OCI-LY7 (cell line): ENCODE results near the gene FAM241A. TPM values are rescaled to one million over a fixed set of nuclear protein-coding genes. Genes with fewer than 3 reads are reported as not detected.

Experiments used
- BruUV-seq: library from RNA; stranded (reverse); fragments of 400-500 nt; replicated peaks from 2 replicates; lab custom pipeline; 2021; lab: Mats Ljungman, UMichigan
- CTCF ChIA-PET: fragments of 300-600 bp; sonication (Branson Sonifier 250); formaldehyde crosslinking; loops from one replicate; lab custom pipeline; 2022; ENCODE audit warnings: antibody characterized with exemption; ENCODE audit not compliant: unreplicated experiment; lab: Charles Lee
- POLR2A ChIA-PET: fragments of 300-600 bp; sonication (Branson Sonifier 250); formaldehyde crosslinking; loops from one replicate; lab custom pipeline; 2022; ENCODE audit warnings: antibody characterized with exemption; lab: Charles Lee
- DNase-seq: peaks from one replicate; pipeline ENCODE4 v3.0.0-alpha.2; 2015; ENCODE audit warnings: low spot score
- H2AFZ ChIP-seq: fragments of 200-600 bp; sonication (generic), shearing (Covaris generic); 2 replicates; pipeline ENCODE4 v1.6.1; 2014; ENCODE audit warnings: mild to moderate bottlenecking, antibody characterized with exemption, low read length, moderate library complexity
- H3K27ac ChIP-seq: fragments of 200-600 bp; sonication (generic); 2 replicates; pipeline ENCODE4 v1.5.1; 2014; ENCODE audit warnings: mixed run types, low read depth, mild to moderate bottlenecking, moderate library complexity, low read length, inconsistent platforms; ENCODE audit not compliant: poor library complexity, severe bottlenecking
- H3K36me3 ChIP-seq: fragments of 200-600 bp; sonication (generic); 2 replicates; pipeline ENCODE4 v1.6.1; 2014; ENCODE audit warnings: mild to moderate bottlenecking, antibody characterized with exemption, low read length, moderate library complexity, mixed read lengths; ENCODE audit not compliant: insufficient read depth
- H3K4me1 ChIP-seq: fragments of 200-600 bp; sonication (generic); 2 replicates; pipeline ENCODE4 v1.5.1; 2014; ENCODE audit warnings: mild to moderate bottlenecking, low read length; ENCODE audit not compliant: insufficient read depth, poor library complexity, severe bottlenecking
- H3K4me2 ChIP-seq: fragments of 200-600 bp; sonication (generic); 2 replicates; pipeline ENCODE4 v1.6.1; 2014; ENCODE audit warnings: mild to moderate bottlenecking, low read length
- H3K4me3 ChIP-seq: fragments of 200-600 bp; sonication (generic); 2 replicates; pipeline ENCODE4 v1.5.1; 2014; ENCODE audit warnings: mild to moderate bottlenecking, low read depth, low read length; ENCODE audit not compliant: poor library complexity, severe bottlenecking
- H3K79me2 ChIP-seq: fragments of 200-600 bp; sonication (generic); 2 replicates; pipeline ENCODE4 v1.6.1; 2016; ENCODE audit warnings: low read depth, mild to moderate bottlenecking, low read length, moderate library complexity, mixed read lengths; ENCODE audit not compliant: insufficient read depth
- H3K9me2 ChIP-seq: fragments of 200-600 bp; sonication (generic); 2 replicates; pipeline ENCODE4 v1.6.1; 2016; ENCODE audit warnings: mild to moderate bottlenecking, low read length, mixed read lengths; ENCODE audit not compliant: insufficient read depth
- H3K9me3 ChIP-seq: fragments of 200-600 bp; sonication (generic); 2 replicates; pipeline ENCODE4 v1.6.1; 2014; ENCODE audit warnings: mild to moderate bottlenecking, mixed run types, low read length, mixed read lengths
- H4K20me1 ChIP-seq: fragments of 200-600 bp; sonication (generic); 2 replicates; pipeline ENCODE4 v1.6.1; 2014; ENCODE audit warnings: mild to moderate bottlenecking, antibody characterized with exemption, low read length, moderate library complexity, mixed read lengths; ENCODE audit not compliant: insufficient read depth
- CTCF ChIP-seq: fragments of 200-600 bp; sonication (generic); conservative IDR thresholded peaks from 2 replicates; pipeline ENCODE4 v1.5.1; 2014; ENCODE audit warnings: mild to moderate bottlenecking, antibody characterized with exemption, low read length, moderate library complexity, mixed read lengths
- EZH2phosphoT487 ChIP-seq: fragments of 200-600 bp; sonication (generic); IDR thresholded peaks from 2 replicates; pipeline ENCODE4 v1.6.1; 2018; ENCODE audit warnings: low read depth, borderline replicate concordance, mild to moderate bottlenecking, mixed run types, antibody characterized with exemption, low read length, moderate library complexity, mixed read lengths
- intact Hi-C: fragments of 100-400 bp; cut with micrococcal nuclease; formaldehyde crosslinking; loops from one replicate; pipeline ENCODE4 v1.10.0; 2022; ENCODE audit not compliant: unreplicated experiment
- total RNA-seq, 2 experiments: library from RNA; depleted of rRNA in 1 of 2; stranded (reverse); fragments of >200 nt in 1 of 2; shearing (Covaris generic) in 1 of 2; gene quantifications; 2 replicates each; pipeline ENCODE4 v1.2.3, GENCODE V29; 2014 to 2022

The FAM241A gene
- total RNA-seq, 2 experiments from 2014 or later = 2.5 to 9.5 TPM

GRCh38 chr4:112142182-112142581 lies 3.1 kb upstream of the FAM241A start:
- Histone ChIP-seq H3K4me1 (peaks cover 21% of the 10 kb centered on the region), H3K79me2 (peaks cover 13% of the 10 kb centered on the region), H3K9me3 (no peaks in the 10 kb centered on the region), H3K4me3 (no peak overlapping the region), H4K20me1 (no peaks in the 10 kb centered on the region), H3K4me2 (no peak overlapping the region), H2AFZ (no peak overlapping the region), H3K27ac (no peak overlapping the region), H3K9me2 (no peaks in the 10 kb centered on the region), H3K36me3 (no peaks in the 10 kb centered on the region)
- BruUV-seq = no TSS peak
- no peak for TF ChIP-seq EZH2phosphoT487
- no peak for TF ChIP-seq CTCF
- ChIA-PET POLR2A (interaction anchor here (0.6 to 1.2 kb wide), 4 partner anchors 14 to 222 kb away, joined by 3 to 6 read pairs (median 4); no protein-coding TSS in a partner anchor), CTCF (no interaction called here)
- DNase-seq = no peak
- intact Hi-C loops = no loop called here

- Histone ChIP-seq H3K27ac (no peak overlapping the region), H3K36me3 (no peaks in the 10 kb centered on the region), H2AFZ (peak overlapping the region; percentile 92; the same call in 1 of the 2 replicates), H3K9me3 (no peaks in the 10 kb centered on the region), H3K4me1 (peaks cover 37% of the 10 kb centered on the region), H4K20me1 (no peaks in the 10 kb centered on the region), H3K4me3 (no peak overlapping the region), H3K79me2 (peaks cover 29% of the 10 kb centered on the region), H3K4me2 (no peak overlapping the region), H3K9me2 (no peaks in the 10 kb centered on the region)
- ChIA-PET POLR2A (interaction anchor here (1.1 kb wide), 1 partner anchor 17 kb away, joined by 3 read pairs; no protein-coding TSS in a partner anchor), CTCF (no interaction called here)
- TF ChIP-seq CTCF (no peak), EZH2phosphoT487 (no peak)
- no peak for DNase-seq
- BruUV-seq = no TSS peak
- intact Hi-C loops = loop anchor here (2.0 kb wide), 3 partner anchors 43 to 493 kb away; partner anchors contain the start of genes LARP7 and ZGRF1
Observed at GRCh38 chr4:112143781-112144180, 1.5 kb upstream of the FAM241A start.

- H3K27ac ChIP-seq = no peak overlapping the region
- H3K9me2 ChIP-seq = no peaks in the 10 kb centered on the region
- ChIA-PET CTCF (no interaction called here), POLR2A (no interaction called here)
- H4K20me1 ChIP-seq = no peaks in the 10 kb centered on the region
- H3K4me3 ChIP-seq = peak overlapping the region; percentile 75
- peak overlapping the region; percentile 60 for H3K4me2 ChIP-seq
- intact Hi-C loops = loop anchor here (1.0 to 2.0 kb wide), 5 partner anchors 26 to 492 kb away; partner anchors contain the start of genes AP1AR, LARP7 and ZGRF1
- TF ChIP-seq CTCF (no peak), EZH2phosphoT487 (no peak)
- H3K36me3 ChIP-seq = no peaks in the 10 kb centered on the region
- H3K4me1 ChIP-seq = peaks cover 39% of the 10 kb centered on the region
- peaks cover 38% of the 10 kb centered on the region for H3K79me2 ChIP-seq
- H3K9me3 ChIP-seq = no peaks in the 10 kb centered on the region
- no peak for DNase-seq
- BruUV-seq = no TSS peak
- H2AFZ ChIP-seq = peak overlapping the region; percentile 92
Observed at GRCh38 chr4:112144546-112145325, 518 bp upstream of the FAM241A start.
